A549 (cell line): Measurements from ENCODE around the gene DDX49. TPM values are rescaled to one million over a fixed set of nuclear protein-coding genes. Genes with fewer than 3 reads are reported as not detected.

Experiments
- ATAC-seq, 2 experiments: fragments of 200-7000 bp in 1 of 2; fragments of >200 bp in 1 of 2; cut with Nextera tagmentation in 1 of 2; cut with Tn5 transposase in 1 of 2; 3 replicates each; pipeline versions ENCODE4 v1.8.0 to v1.9.1; 2018 to 2020; ENCODE audit warnings: mild to moderate bottlenecking in 1 of 2, moderate library complexity in 1 of 2
- CTCF ChIA-PET: fragments of 300-600 bp; sonication (Branson Sonifier 250); formaldehyde crosslinking; extraction: SDS; loops from one replicate; lab custom pipeline; 2021; ENCODE audit warnings: antibody characterized with exemption, inconsistent platforms; lab: Yijun Ruan, JAX
- POLR2A ChIA-PET: fragments of 350-600 bp; formaldehyde crosslinking; extraction: SDS; loops from one replicate; lab custom pipeline; 2021; ENCODE audit warnings: antibody characterized with exemption, inconsistent platforms; lab: Yijun Ruan, JAX
- DNase-seq, 2 experiments: peaks; one replicate each; pipeline versions ENCODE4 v3.0.0 to v3.0.0-alpha.2; 2011 to 2016; ENCODE audit warnings: low read depth in 1 of 2, low spot score in 1 of 2
- FAIRE-seq: peaks from 2 replicates; lab custom pipeline; 2011; peaks lifted over from hg19 to GRCh38; lab: Jason Lieb, UNC
- H3K27ac ChIP-seq, 2 experiments: fragments of >200 bp; sonication (Bioruptor Twin); formaldehyde crosslinking; 3 replicates each; pipeline ENCODE4 v1.5.1; 2016 to 2017
- H3K4me1 ChIP-seq: fragments of >200 bp; sonication (Bioruptor Twin); formaldehyde crosslinking; 3 replicates; pipeline ENCODE4 v1.6.1; 2016
- H3K4me2 ChIP-seq: fragments of >200 bp; sonication (Bioruptor Twin); formaldehyde crosslinking; 3 replicates; pipeline ENCODE4 v1.6.1; 2016
- H3K4me3 ChIP-seq: fragments of >200 bp; sonication (Bioruptor Twin); formaldehyde crosslinking; 3 replicates; pipeline ENCODE4 v1.5.1; 2016
- H3K9me3 ChIP-seq: fragments of >200 bp; sonication (Bioruptor Twin); formaldehyde crosslinking; 3 replicates; pipeline ENCODE4 v1.6.1; 2016
- ATOH8 ChIP-seq: fragments of 250-450 bp; sonication (Bioruptor Pico); IDR thresholded peaks from 2 replicates; pipeline ENCODE4 v1.5.0; 2020; ENCODE audit warnings: low read depth, mild to moderate bottlenecking, moderate library complexity
- BCL3 ChIP-seq: fragments of >200 bp; sonication (Bioruptor Twin); formaldehyde crosslinking; IDR thresholded peaks from 3 replicates; pipeline ENCODE4 v1.6.1; 2016
- BHLHE40 ChIP-seq: IDR thresholded peaks from 2 replicates; pipeline ENCODE4 v1.6.1; 2012; ENCODE audit warnings: low read depth, low read length, inconsistent platforms
- CBX2 ChIP-seq: fragments of 200-600 bp; sonication (generic); IDR thresholded peaks from 2 replicates; pipeline ENCODE4 v1.6.1; 2016; ENCODE audit warnings: low read depth, mild to moderate bottlenecking, borderline replicate concordance
- CBX8 ChIP-seq: fragments of 200-600 bp; sonication (generic); IDR thresholded peaks from 2 replicates; pipeline ENCODE4 v1.6.1; 2016
- CHD2 ChIP-seq: fragments of 150-350 bp; IDR thresholded peaks from 2 replicates; pipeline ENCODE4 v1.6.1; 2014; ENCODE audit warnings: low read length; ENCODE audit not compliant: partially characterized antibody
- CHD4 ChIP-seq: fragments of 200-600 bp; sonication (generic); IDR thresholded peaks from 2 replicates; pipeline ENCODE4 v1.6.1; 2016; ENCODE audit warnings: antibody characterized with exemption, mild to moderate bottlenecking, borderline replicate concordance
- E2F6 ChIP-seq: IDR thresholded peaks from 2 replicates; pipeline ENCODE4 v1.6.1; 2012; ENCODE audit warnings: low read depth, borderline replicate concordance
- FOSB ChIP-seq: fragments of 250-450 bp; sonication (Bioruptor Pico); IDR thresholded peaks from 2 replicates; pipeline ENCODE4 v1.5.0; 2020; ENCODE audit warnings: mild to moderate bottlenecking, moderate library complexity
- FOSL2 ChIP-seq, 2 experiments: fragments of 450-650 bp in 1 of 2; fragments of >200 bp in 1 of 2; sonication (Bioruptor Twin) in 1 of 2; formaldehyde crosslinking; IDR thresholded peaks; 2 replicates each; pipeline versions ENCODE4 v1.5.0 to v1.6.1; 2016 to 2020; ENCODE audit warnings: mild to moderate bottlenecking in 1 of 2, moderate library complexity in 1 of 2
- HES2 ChIP-seq: fragments of >200 bp; sonication (Bioruptor Twin); formaldehyde crosslinking; IDR thresholded peaks from 2 replicates; pipeline ENCODE4 v1.6.1; 2016
- HOXB5 ChIP-seq: fragments of 250-450 bp; sonication (Bioruptor Pico); IDR thresholded peaks from 2 replicates; pipeline ENCODE4 v1.5.0; 2020; ENCODE audit warnings: mild to moderate bottlenecking, moderate library complexity
- KDM1A ChIP-seq: fragments of 200-600 bp; sonication (generic); IDR thresholded peaks from 2 replicates; pipeline ENCODE4 v1.6.1; 2016; ENCODE audit warnings: low read depth, mild to moderate bottlenecking
- KDM5A ChIP-seq: fragments of 200-600 bp; sonication (generic); IDR thresholded peaks from 2 replicates; pipeline ENCODE4 v1.6.1; 2016; ENCODE audit warnings: antibody characterized with exemption, mild to moderate bottlenecking
- NFE2L2 ChIP-seq: fragments of 150-350 bp; conservative IDR thresholded peaks from 2 replicates; pipeline ENCODE4 v1.6.1; 2014; ENCODE audit warnings: low read length
- NR3C1 ChIP-seq: fragments of >200 bp; sonication (Bioruptor Twin); formaldehyde crosslinking; IDR thresholded peaks from 3 replicates; pipeline ENCODE4 v1.6.1; 2017
- POLR2AphosphoS2 ChIP-seq: conservative IDR thresholded peaks from 2 replicates; pipeline ENCODE4 v1.6.1; 2012; ENCODE audit warnings: low read length, improper control_type of control experiment, inconsistent platforms
- RFX5 ChIP-seq: fragments of 450-650 bp; IDR thresholded peaks from 2 replicates; pipeline ENCODE4 v1.7.1; 2014; ENCODE audit warnings: antibody characterized with exemption, mild to moderate bottlenecking, moderate library complexity
- RNF2 ChIP-seq: fragments of 200-600 bp; sonication (generic); IDR thresholded peaks from 2 replicates; pipeline ENCODE4 v1.6.1; 2016; ENCODE audit warnings: low read depth, mild to moderate bottlenecking, antibody characterized with exemption, moderate library complexity, borderline replicate concordance
- SMC3 ChIP-seq: fragments of >200 bp; sonication (Bioruptor Twin); formaldehyde crosslinking; IDR thresholded peaks from 3 replicates; pipeline ENCODE4 v1.6.1; 2018; ENCODE audit warnings: inconsistent platforms
- SREBF2 ChIP-seq: fragments of 450-650 bp; IDR thresholded peaks from 2 replicates; pipeline ENCODE4 v1.6.1; 2014; ENCODE audit warnings: mild to moderate bottlenecking, moderate library complexity
- TP53 ChIP-seq: fragments of 250-450 bp; sonication (Bioruptor Pico); IDR thresholded peaks from 2 replicates; pipeline ENCODE4 v1.5.0; 2021; ENCODE audit warnings: mild to moderate bottlenecking, moderate library complexity
- ZC3H11A ChIP-seq: fragments of 450-650 bp; IDR thresholded peaks from 2 replicates; pipeline ENCODE4 v1.6.1; 2014; ENCODE audit warnings: antibody characterized with exemption, mild to moderate bottlenecking
- WGBS: methylation state at CpG from one replicate; pipeline ENCODE4 v1.1.6; 2017; ENCODE audit errors: missing lambda C conversion rate; 5-methylcytosine and 5-hydroxymethylcytosine counted together
- polyA plus RNA-seq, 4 experiments: library from polyadenylated mRNA; depleted of rRNA in 3 of 4; stranded (reverse); fragments of >200 nt; fragmentation: RNase III in 1 of 4; extraction: RNeasy Plus Mini Kit Qiagen cat#74134 plus additional on column Dnase treatment in 1 of 4; gene quantifications; 2 replicates in 3 of 4; 3 replicates in 1 of 4; pipeline ENCODE4 v1.2.3, GENCODE V29; 2011 to 2017
- TF ChIP-seq, protein P1 (sequence below): IDR thresholded peaks from 2 replicates; pipeline ENCODE4 v1.6.1; 2012

The DDX49 gene
- polyA plus RNA-seq, 2 of the 4 experiments (the other 2 are of a cell fraction) = 23.4 to 31.5 TPM

GRCh38 chr19:18946335-18946734 lies 26.8 kb downstream of the DDX49 start:
- CTCF ChIA-PET = interaction anchor here (5.1 kb wide), 1 partner anchor 41 kb away, joined by 26 read pairs; no protein-coding TSS in a partner anchor

GRCh38 chr19:18946918-18947317 lies 27.4 kb downstream of the DDX49 start:
- Histone ChIP-seq H3K27ac (no peak overlapping the region), H3K4me2 (no peak overlapping the region)
- POLR2A ChIA-PET = no interaction called here
- DNase-seq = no peak
- CTCF ChIA-PET = interaction anchor here (5.1 kb wide), 1 partner anchor 40 kb away, joined by 26 read pairs; no protein-coding TSS in a partner anchor
- no peak for TF ChIP-seq NR3C1
- no peak for TF ChIP-seq TP53 (CRISPR knock-in tag)
- no peak for TF ChIP-seq RFX5
- TF ChIP-seq, protein P1, sequence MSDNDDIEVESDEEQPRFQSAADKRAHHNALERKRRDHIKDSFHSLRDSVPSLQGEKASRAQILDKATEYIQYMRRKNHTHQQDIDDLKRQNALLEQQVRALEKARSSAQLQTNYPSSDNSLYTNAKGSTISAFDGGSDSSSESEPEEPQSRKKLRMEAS = no peak
- no peak for TF ChIP-seq CHD4
- no peak for TF ChIP-seq FOSL2 (IDR thresholded peaks at IDR 0.05)
- no peak for TF ChIP-seq FOSL2 (CRISPR knock-in tag; IDR thresholded peaks at IDR 0.05)
- TF ChIP-seq POLR2AphosphoS2 = no peak
- TF ChIP-seq SMC3 = no peak
- TF ChIP-seq FOSB (CRISPR knock-in tag) = no peak
- no peak for TF ChIP-seq E2F6
- TF ChIP-seq ATOH8 (CRISPR knock-in tag) = no peak
- no peak for TF ChIP-seq KDM5A
- no peak for TF ChIP-seq ZC3H11A
- TF ChIP-seq SREBF2 = no peak
- TF ChIP-seq, all 56 proteins: peak for 0
- 91% methylated on average over 12 of the region's 14 CpGs for WGBS
- H3K9me3 ChIP-seq = no peaks in the 10 kb centered on the region
- ATAC-seq (no peak), FAIRE-seq (no peak)
- no peak overlapping the region for H3K4me3 ChIP-seq
- 0 out of 3 replicates have a peak, but pooled peaks cover 2% of the 10 kb centered on the region for H3K4me1 ChIP-seq

More at GRCh38 chr19:18946335-18946734, 26.8 kb downstream of the DDX49 start:
- H3K4me3 ChIP-seq = no peak overlapping the region
- H3K4me2 ChIP-seq = no peak overlapping the region
- TF ChIP-seq BCL3 = no peak
- no peak for TF ChIP-seq RNF2
- TF ChIP-seq ATOH8 (CRISPR knock-in tag) = no peak
- TF ChIP-seq ZC3H11A = no peak
- TF ChIP-seq HES2 = no peak
- no peak for TF ChIP-seq CHD2
- TF ChIP-seq SREBF2 = no peak
- TF ChIP-seq CBX8 = no peak
- TF ChIP-seq KDM1A = no peak
- TF ChIP-seq CHD4 = no peak
- TF ChIP-seq HOXB5 = no peak
- no peak for TF ChIP-seq CBX2
- no peak for TF ChIP-seq BHLHE40
- TF ChIP-seq NFE2L2 = no peak
- TF ChIP-seq, all 56 proteins: peak for 0
- DNase-seq = no peak
- H3K27ac ChIP-seq = no peak overlapping the region
- POLR2A ChIA-PET = no interaction called here
- no peaks in the 10 kb centered on the region for H3K9me3 ChIP-seq
- ATAC-seq = no peak
- 0 out of 3 replicates have a peak, but pooled peaks cover 3% of the 10 kb centered on the region for H3K4me1 ChIP-seq
- FAIRE-seq = no peak
